Measurements from ENCODE around the gene MARK4.
A peak's percentile ranks its signal among the peaks of the same experiment; 100 is the strongest.

MARK4 gene

GRCh38 chr19:45251452-45252354, 632 bp downstream of the MARK4 start:
- H3K4me1 ChIP-seq = peaks cover 71% of the 10 kb centered on the region
- H3K9ac ChIP-seq = peak overlapping the region; percentile 87
- no peaks in the 10 kb centered on the region for H3K9me3 ChIP-seq
- H3K4me2 ChIP-seq = peak overlapping the region; percentile 95
- H3K4me3 ChIP-seq = peak overlapping the region; percentile 94
- H4K20me1 ChIP-seq = peaks cover 51% of the 10 kb centered on the region
- H3K27me3 ChIP-seq = no peaks in the 10 kb centered on the region
- peak overlapping the region; percentile 93 for H3K27ac ChIP-seq
- H3K36me3 ChIP-seq = peaks cover 23% of the 10 kb centered on the region; the same call in 1 of the 2 replicates
- no peak for TF ChIP-seq Cebpa-rat (IDR thresholded peaks at IDR 0.05)

DNA sequence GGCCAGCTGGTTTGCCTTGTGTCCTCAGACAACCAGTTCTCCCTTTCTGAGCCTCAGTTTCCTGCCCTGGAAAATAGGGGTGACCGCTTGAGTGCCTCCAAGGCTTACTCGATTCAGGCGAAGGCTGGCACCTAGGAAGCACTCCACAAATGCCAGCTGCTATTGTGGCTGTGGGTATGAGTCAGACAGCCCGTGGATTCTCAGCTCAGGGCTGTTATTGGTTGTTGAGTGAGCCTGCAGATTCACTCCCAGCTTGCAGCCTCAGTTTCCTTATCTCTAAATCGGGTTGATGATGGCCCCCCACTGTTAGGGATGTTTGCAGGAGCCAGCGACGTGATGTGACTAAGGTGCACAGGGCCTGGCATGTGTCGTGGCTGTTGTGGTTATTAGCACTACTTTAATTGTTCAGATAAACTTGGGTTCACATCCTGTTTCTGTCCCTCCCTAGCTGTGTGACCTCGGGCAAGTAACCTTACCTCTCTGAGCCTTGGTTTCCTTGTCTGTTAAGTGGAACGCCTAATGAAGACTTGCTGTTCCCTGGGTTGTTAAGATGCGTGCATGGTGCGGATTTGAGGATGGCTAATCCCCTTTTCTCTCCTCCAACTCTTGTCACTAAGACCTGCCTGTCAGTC, 2.4 kb downstream of the MARK4 start:
- H3K4me3 ChIP-seq = peak overlapping the region; percentile 94; the same call in 1 of the 2 replicates
- H3K36me3 ChIP-seq = peaks cover 26% of the 10 kb centered on the region; the same call in 1 of the 2 replicates

DNA sequence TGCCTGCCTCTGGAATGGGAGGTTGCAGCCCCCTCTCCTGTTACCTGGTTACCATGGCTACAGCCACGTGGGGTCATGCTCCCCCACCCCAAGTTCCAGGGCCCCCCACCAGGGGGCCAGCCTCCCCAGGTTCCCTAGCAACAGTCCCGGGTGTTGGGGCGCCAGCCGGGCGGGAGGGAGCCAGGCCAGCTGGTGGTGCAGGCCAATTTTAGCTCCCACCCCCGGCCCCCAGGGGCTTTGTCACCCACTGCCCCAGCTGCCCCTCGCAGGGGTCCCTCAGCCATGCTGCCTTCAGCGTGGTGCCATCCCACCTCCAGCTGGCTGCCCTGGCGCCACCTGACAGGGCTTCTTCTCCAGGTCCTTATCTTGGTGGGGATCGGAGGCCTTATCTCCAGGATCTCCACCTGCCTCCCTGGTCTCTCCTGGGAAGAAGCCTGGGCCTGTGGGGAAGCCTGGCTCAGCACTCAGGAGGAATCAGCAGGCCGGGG, 3.0 kb downstream of the MARK4 start:
- Histone ChIP-seq H3K9ac (peak overlapping the region; percentile 87; the same call in 1 of the 2 replicates), H3K4me3 (no peak overlapping the region), H3K36me3 (peaks cover 32% of the 10 kb centered on the region), H3K9me3 (no peaks in the 10 kb centered on the region), H3K4me1 (peaks cover 70% of the 10 kb centered on the region), H3K27me3 (no peaks in the 10 kb centered on the region), H3K27ac (peak overlapping the region; percentile 51), H3K4me2 (peak overlapping the region; percentile 95), H4K20me1 (peaks cover 75% of the 10 kb centered on the region)
- no peak for TF ChIP-seq Cebpa-rat (IDR thresholded peaks at IDR 0.05)

More for the DNA sequence above, 2.4 kb downstream of the MARK4 start:
- Histone ChIP-seq H3K9ac (peak overlapping the region; percentile 87), H3K4me2 (peak overlapping the region; percentile 95), H3K27ac (peak overlapping the region; percentile 93), H3K9me3 (no peaks in the 10 kb centered on the region), H3K27me3 (no peaks in the 10 kb centered on the region), H4K20me1 (peaks cover 69% of the 10 kb centered on the region), H3K4me1 (peaks cover 75% of the 10 kb centered on the region)
- TF ChIP-seq Cebpa-rat (IDR thresholded peaks at IDR 0.05) = no peak

- Histone ChIP-seq H3K36me3 (peaks cover 48% of the 10 kb centered on the region), H3K27ac (no peak overlapping the region), H3K27me3 (no peaks in the 10 kb centered on the region), H3K9ac (no peak overlapping the region), H3K9me3 (no peaks in the 10 kb centered on the region), H3K4me2 (peak overlapping the region; percentile 49; the same call in 1 of the 2 replicates), H3K4me3 (no peak overlapping the region), H4K20me1 (peaks cover 83% of the 10 kb centered on the region), H3K4me1 (peaks cover 55% of the 10 kb centered on the region)
- TF ChIP-seq Cebpa-rat (IDR thresholded peaks at IDR 0.05) = no peak
These were observed 4.6 kb downstream of the MARK4 start for GRCh38 chr19:45255611-45256157.

- Histone ChIP-seq H4K20me1 (peaks cover 85% of the 10 kb centered on the region), H3K4me1 (peaks cover 53% of the 10 kb centered on the region), H3K27ac (no peak overlapping the region), H3K9me3 (no peaks in the 10 kb centered on the region), H3K9ac (no peak overlapping the region), H3K4me2 (peak overlapping the region; percentile 49), H3K36me3 (peaks cover 52% of the 10 kb centered on the region), H3K4me3 (no peak overlapping the region), H3K27me3 (no peaks in the 10 kb centered on the region)
- TF ChIP-seq Cebpa-rat (IDR thresholded peaks at IDR 0.05) = no peak
These were observed 5.8 kb downstream of the MARK4 start for GRCh38 chr19:45256836-45257235.

DNA sequence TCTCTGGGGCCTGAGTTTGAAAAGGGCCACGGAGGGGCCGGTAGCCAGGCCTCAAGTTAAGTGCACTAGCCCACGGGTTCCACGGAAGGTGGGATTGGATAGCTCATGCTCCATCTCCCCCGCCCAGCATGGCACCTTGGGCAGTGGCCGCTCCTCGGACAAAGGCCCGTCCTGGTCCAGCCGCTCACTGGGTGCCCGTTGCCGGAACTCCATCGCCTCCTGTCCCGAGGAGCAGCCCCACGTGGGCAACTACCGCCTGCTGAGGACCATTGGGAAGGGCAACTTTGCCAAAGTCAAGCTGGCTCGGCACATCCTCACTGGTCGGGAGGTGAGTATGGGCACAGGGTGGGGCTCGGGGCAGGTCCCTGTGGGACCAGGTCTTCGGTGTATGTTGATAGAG, 7.8 kb downstream of the MARK4 start:
- no peaks in the 10 kb centered on the region for H3K9me3 ChIP-seq
- peaks cover 80% of the 10 kb centered on the region for H4K20me1 ChIP-seq
- H3K4me2 ChIP-seq = no peak overlapping the region
- no peak overlapping the region for H3K4me3 ChIP-seq
- H3K9ac ChIP-seq = no peak overlapping the region
- peaks cover 59% of the 10 kb centered on the region for H3K36me3 ChIP-seq
- peaks cover 35% of the 10 kb centered on the region for H3K4me1 ChIP-seq
- H3K27me3 ChIP-seq = no peaks in the 10 kb centered on the region
- no peak for TF ChIP-seq Cebpa-rat (IDR thresholded peaks at IDR 0.05)
- H3K27ac ChIP-seq = no peak overlapping the region

GRCh38 chr19:45262570-45262969, 11.5 kb downstream of the MARK4 start:
- peaks cover 64% of the 10 kb centered on the region for H4K20me1 ChIP-seq
- H3K9ac ChIP-seq = no peak overlapping the region
- H3K4me3 ChIP-seq = no peak overlapping the region
- H3K27ac ChIP-seq = no peak overlapping the region
- H3K4me1 ChIP-seq = peaks cover 16% of the 10 kb centered on the region
- no peaks in the 10 kb centered on the region for H3K9me3 ChIP-seq
- H3K27me3 ChIP-seq = no peaks in the 10 kb centered on the region
- peaks cover 80% of the 10 kb centered on the region for H3K36me3 ChIP-seq
- no peak overlapping the region for H3K4me2 ChIP-seq
- no peak for TF ChIP-seq Cebpa-rat (IDR thresholded peaks at IDR 0.05)

DNA sequence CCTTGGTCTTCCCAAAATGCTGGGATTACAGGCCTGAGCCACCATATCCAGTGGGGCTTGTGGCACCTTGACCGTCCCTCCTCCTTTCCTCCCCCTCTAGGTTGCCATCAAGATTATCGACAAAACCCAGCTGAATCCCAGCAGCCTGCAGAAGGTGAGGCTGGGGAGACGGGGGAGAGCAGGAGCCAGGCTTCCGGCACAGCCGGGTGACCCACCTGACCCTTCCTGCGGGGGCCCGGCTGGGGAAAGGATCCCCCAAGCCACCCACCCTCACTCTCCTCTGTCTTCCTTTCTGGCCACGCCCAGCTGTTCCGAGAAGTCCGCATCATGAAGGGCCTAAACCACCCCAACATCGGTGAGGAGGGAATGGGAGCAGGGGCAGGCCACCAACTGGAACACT, 11.9 kb downstream of the MARK4 start:
- Histone ChIP-seq H3K4me3 (no peak overlapping the region), H3K9me3 (no peaks in the 10 kb centered on the region), H3K27ac (no peak overlapping the region), H3K27me3 (no peaks in the 10 kb centered on the region), H3K9ac (no peak overlapping the region), H3K4me1 (peaks cover 16% of the 10 kb centered on the region), H3K36me3 (peaks cover 84% of the 10 kb centered on the region), H4K20me1 (peaks cover 59% of the 10 kb centered on the region), H3K4me2 (no peak overlapping the region)
- TF ChIP-seq Cebpa-rat (IDR thresholded peaks at IDR 0.05) = no peak

DNA sequence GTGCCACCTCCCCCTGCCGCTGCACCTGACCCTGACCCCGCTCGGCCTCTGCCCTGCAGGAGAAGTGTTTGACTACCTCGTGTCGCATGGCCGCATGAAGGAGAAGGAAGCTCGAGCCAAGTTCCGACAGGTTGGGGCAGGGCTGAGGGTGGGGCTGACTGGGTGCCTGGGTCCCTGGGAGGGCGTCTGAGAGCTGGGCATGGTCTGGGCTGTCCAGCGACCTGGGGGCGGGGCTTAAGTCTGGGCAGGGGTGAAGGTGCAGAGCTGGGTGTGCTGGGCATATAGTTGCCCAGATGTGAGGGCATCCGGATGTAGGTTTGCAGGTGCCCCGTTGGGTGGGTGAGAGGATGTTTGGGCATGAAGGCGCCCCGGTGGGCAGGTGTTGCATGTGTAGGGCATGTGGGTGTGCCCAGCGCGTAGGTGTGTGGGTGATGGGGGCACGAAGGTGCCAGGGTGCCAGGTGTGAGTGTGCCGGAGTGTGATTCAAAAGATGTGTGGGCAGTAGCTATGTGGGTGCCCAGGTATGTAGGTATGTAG, 13.8 kb downstream of the MARK4 start:
- no peak overlapping the region for H3K27ac ChIP-seq
- peaks cover 87% of the 10 kb centered on the region for H3K36me3 ChIP-seq
- H3K27me3 ChIP-seq = no peaks in the 10 kb centered on the region
- peaks cover 16% of the 10 kb centered on the region for H3K4me1 ChIP-seq
- no peaks in the 10 kb centered on the region for H3K9me3 ChIP-seq
- no peak overlapping the region for H3K4me3 ChIP-seq
- no peak overlapping the region for H3K4me2 ChIP-seq
- no peak for TF ChIP-seq Cebpa-rat (IDR thresholded peaks at IDR 0.05)
- no peak overlapping the region for H3K9ac ChIP-seq
- H4K20me1 ChIP-seq = peaks cover 41% of the 10 kb centered on the region
